GM21576 (cell line): ENCODE results near the gene CDRT4.

Experiments used
- ATAC-seq: cut with Tn5 transposase; IDR thresholded peaks from one replicate; pipeline ENCODE4 v1.9.1; 2021; ENCODE audit warnings: mild to moderate bottlenecking, moderate library complexity; ENCODE audit not compliant: unreplicated experiment

CDRT4 gene

DNA sequence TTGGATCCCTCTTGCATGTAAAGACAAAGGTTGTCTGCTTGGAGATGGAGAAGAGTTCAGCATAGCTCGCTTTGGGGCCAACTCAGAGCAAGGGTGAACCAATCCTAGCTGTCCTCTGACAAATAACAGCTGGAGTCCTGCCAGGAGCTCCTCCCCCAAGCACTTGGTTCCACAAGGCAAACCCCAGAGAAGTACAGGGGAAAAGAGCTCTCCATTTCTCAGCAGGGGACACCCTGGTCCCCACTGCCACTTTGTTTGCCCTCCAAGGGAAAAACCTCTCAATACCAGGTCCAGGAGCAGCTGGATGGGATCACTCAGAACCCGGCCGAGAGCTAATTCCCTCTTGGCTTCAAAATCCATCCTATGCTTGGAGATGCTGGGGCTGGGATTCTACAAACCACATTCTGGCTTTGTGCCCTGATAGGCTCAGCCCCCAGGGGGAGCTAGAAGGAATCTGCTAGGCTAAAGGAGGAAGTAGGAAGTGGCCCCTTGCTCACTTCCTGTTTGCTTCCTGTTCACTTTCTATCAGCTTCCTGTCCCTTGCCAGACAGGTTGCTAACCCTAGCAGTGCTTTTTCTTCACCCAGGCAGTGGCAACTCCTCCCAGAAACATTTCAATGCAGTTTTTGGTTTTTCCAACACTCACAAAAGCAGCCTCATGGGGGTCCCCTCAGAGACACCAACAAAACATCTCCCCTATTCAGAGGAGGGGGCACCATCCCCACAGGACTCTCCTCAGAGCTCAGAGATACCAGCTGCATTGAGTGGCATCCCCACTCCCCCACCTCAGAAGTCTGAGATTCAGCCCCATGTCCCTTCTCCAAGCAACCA is 30.7 kb downstream of the CDRT4 start:
- no peak for ATAC-seq

- ATAC-seq = no peak
These were observed 32.5 kb downstream of the CDRT4 start for GRCh38 chr17:15434956-15435355.

DNA sequence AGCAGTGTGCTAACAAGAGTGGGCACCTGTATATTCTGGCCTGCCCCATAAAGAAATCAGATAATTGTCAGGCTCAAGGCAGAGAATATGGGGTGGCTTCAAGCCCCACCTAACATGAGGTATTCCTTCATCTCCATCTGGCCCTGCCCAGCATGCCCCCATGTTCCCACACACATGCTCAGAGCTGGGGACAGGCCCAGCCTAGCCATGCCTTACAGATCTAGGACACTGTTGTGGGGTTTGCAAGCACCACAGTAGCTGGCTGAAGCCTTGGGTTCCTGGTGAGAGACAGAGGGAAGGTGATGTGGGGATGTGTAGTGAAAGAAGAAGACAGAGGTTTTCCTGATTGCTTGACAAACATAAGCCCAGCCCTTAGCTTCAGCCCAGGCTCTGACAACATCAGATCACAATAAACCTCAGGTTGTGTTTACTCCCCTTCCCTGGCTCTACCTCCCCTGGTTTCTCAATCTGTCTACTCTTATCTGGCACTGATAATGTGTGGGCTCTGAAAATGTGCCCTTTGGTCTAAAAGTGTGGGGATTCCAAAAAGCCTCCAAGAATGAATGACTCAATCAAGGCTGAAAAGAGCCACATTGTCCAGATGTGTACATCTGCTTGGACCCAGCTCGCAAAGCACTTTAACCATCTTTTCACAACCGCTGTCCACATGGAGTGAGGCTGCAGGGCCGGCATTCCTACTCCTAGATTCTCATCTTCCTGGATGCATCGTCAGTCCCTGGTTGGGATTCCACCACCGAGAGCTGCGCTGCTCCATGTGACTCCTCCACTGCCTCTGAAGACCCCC is 34.4 kb downstream of the CDRT4 start:
- no peak for ATAC-seq

DNA sequence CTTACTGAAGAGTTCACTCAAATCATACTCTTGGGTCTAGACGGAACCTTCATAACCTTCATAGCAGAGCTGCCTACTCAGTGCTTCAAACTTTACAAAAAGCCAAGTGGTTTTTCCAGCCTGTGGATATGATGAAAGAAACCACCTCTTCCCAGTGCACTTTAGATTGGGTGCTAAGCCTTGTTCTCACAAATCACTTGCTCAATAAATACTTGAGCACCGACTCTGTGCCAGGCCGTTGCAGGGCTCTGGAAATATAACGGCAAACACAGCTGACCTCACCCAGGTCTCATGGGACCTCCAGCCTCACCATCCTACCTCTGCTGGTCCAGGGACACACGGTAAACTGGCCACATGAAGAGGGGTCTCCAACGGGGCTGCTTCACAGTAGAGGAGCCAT is 35.7 kb downstream of the CDRT4 start:
- no peak for ATAC-seq

- ATAC-seq = no peak
These were observed 36.2 kb downstream of the CDRT4 start for GRCh38 chr17:15431196-15431595.

GRCh38 chr17:15424521-15424920 is 42.9 kb downstream of the CDRT4 start:
- ATAC-seq = no peak

GRCh38 chr17:15422392-15422965 is 44.9 kb downstream of the CDRT4 start:
- no peak for ATAC-seq

DNA sequence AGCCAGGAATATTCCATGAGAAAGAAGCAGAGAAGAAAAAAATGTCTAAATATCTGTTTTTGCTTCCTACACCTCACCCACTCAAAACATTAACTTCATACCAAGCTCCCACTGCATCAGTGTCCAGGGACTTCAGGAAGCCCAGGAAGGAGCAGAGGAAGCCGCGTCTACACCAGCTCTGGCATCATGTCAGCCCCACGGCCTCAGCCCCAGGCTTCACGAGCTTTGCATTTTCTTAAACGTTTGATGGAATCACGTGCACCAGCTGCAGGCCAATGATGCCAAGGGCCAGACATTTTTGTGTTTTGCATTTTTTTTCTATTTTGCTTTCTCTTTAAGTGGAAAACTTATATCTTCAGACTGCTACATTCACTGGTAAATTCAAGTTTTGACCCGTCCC is 48.6 kb downstream of the CDRT4 start:
- ATAC-seq = no peak

DNA sequence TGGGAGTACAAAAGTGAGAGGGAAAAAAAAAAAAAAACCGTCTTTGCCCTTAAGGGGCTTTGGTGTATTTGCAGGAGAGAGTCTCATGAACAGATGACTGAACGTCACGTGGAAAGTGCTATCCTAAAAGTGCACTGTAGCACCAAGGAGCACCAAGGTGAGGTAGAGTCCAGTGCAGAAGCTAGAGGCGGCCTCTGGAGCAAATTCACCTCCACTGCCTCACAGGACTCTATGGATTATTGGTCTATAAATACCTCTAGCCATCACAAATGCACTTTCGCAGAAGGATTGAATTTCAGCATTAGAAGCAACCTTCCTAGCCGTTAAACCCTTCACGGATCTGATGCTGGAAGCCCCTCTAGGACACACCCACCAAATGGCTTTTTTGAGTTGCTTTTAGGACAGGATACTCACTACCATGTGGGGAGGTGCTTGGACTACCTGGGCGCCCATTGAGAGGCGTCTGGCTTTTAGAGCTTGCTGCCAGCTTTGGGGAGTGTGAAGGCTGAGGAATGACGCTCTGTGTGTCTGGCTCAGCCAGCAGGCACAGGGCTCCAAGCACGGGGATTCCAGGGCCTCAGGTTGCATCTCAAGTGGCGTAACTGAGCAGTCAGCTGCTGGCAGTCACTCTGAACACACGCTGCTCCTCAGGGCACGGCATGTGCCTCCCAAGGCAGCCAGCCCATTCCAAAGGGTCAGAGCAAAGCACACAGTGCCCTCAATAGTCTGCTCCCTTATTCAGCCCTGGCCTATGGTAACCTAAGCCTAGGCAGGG is 52.7 kb downstream of the CDRT4 start:
- no peak for ATAC-seq

DNA sequence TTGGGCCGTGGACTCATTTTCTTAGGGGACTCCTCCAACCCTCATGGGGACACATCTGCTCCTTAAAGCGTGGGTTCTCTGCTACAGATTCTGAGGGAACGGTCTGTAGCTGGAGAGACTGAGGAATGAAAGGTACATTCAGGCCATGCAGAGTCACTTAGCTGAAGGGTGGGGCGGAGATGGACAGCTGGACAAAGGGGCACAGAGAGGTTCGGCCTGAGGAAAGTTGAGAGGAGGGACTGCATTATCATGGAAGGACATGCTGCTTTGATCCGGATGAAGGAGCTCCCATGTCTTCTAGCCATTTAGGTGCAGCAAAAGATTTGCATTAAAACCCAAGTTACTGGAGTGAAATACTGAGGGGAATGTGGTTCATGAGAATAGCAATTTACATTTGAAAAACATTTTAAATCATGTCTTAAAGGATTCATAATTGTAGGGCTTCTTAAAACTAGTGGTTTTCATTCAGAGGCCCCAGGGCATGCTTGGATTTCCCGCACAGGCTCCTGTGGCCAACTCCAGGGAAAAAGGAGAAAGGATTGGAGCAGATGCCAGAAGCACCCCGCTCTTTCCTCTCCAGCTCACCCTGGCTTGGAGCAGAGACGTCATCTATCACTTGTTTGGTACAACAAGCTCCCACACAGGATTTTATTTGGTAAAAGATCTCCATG is 54.2 kb downstream of the CDRT4 start:
- no peak for ATAC-seq

DNA sequence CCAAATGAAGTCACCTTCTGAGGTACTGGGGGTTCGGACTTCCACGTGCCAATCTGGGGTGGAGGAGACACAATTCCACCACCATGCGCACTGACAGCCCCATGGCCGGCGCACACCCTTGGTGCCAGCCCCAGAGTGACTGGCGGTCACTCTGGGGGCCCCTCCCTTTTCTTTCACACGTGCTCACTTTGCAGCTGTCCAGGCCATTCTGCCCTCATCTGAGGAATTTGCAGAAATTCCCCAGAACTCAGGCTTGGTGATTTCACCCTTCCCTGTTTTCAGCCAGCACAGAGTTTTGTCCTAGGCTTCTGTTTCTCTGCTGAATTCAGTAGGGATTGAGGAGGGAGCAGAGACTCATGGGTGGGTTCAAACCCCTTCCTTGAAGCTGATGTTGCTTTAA is 54.8 kb downstream of the CDRT4 start:
- ATAC-seq = no peak

GRCh38 chr17:15411384-15412198 is 55.8 kb downstream of the CDRT4 start:
- no peak for ATAC-seq

DNA sequence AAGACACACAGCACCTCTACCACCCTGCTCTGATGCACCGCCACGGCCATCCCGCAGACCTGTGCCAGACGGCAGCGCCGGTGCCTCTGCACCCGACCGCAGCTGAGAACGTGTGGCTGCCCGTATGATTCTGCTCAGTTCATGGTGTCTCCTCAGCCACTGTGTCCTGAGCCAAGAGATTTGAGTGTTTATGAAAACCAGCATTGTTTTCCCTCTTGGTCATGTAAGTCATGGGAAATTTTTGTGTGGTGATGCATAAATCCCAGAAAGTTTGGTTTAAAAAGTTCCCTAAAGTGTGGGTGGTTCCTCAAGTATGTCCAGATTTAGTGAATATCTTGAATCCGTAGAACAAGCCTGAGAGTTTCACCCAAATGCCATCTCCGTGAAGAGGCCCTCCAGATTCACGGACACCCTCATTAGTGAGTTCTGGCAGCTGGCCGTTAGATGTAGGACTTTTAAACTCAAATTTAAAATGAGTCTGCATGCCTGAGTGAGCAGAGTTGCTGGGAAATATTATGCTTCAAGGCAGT is 57.6 kb downstream of the CDRT4 start:
- ATAC-seq = no peak

- no peak for ATAC-seq
These were observed 58.6 kb downstream of the CDRT4 start for GRCh38 chr17:15408803-15409202.

DNA sequence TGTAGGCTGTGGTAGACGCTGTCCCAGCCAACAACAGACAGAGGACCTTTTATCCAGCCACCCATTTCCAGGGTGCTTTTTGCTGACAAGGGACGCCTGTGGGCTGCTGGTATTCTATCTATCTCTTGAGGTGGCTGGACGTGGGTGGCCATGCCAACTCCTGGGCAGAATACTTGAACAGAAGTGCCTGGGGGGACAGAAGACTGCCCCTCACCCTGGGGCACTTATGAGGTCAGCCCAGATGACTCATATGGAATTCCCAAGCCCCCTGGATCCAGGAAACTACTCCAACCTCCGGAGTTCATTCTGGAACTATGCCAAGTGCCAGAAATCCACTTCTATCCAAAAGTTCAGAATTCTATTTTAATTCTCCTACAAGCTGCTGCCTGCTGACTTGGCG is 61.3 kb downstream of the CDRT4 start:
- no peak for ATAC-seq

DNA sequence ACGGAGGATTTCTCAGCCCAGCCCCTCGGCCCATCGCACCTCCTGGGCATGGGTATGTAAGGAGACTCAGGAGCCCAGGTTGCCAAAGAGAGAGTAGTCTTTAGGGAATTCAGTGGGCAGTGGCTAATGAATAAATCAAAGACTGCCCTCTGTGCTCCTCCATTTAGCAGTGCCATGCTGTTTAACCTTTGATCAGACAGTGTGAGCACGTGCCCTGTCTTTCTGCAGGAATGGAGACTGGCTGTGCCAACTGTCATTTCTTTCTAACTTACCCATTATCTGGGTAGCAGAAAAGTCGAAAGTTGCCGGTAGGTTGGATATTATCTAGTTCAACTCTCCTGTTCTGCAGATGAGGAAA is 62.4 kb downstream of the CDRT4 start:
- ATAC-seq = no peak

- no peak for ATAC-seq
These were observed 63.0 kb downstream of the CDRT4 start for GRCh38 chr17:15404106-15405057.

DNA sequence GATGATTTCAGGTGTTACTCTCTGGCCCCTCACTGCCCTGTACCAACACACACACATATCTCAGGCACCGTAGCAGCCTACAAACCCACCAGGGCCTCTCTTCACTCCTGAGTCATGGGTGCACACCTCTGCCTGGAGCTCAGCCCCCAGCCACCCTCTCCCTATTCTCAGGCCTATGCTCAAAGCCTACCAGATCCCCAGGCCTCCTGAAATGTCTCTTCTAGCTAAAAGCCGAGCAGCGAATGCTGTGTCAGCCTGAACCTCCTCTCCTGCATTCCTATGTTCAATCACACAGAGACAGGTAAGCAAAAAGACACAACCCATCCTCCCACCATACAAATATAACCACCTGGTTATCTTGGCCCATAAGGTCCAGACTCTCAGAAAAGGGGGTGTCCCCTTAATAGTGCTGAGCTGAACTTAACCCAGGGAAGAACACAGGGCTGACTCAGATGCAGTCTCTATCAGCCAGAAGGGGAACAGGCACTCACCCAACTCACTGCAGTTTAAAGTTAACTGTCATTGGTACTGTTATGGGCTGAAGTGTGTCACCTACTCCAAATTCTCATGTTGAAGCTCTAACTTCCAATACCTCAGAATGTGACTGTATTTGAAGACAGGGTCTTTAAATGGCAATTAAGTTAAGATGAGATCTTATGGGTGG is 64.0 kb downstream of the CDRT4 start:
- no peak for ATAC-seq
